Left lobe of liver (tissue), 1 donor: ENCODE results near the gene PRAMEF15. TPM values are rescaled to one million over a fixed set of nuclear protein-coding genes. Genes with fewer than 3 reads are reported as not detected.

Source experiments
- total RNA-seq: library from RNA; stranded (reverse); gene quantifications from one replicate; pipeline ENCODE4 v1.2.1, GENCODE V29; 2021
- donor health status: DM: no; HTN: yes; CAD: no.

PRAMEF15 gene
- total RNA-seq, 1 donor from 2014 or later: not detected

Other genes with a start within 250 kb of the PRAMEF15 start
- gene PRAMEF25, start 244.8 kb upstream of the PRAMEF15 start, total RNA-seq: not detected
- gene HNRNPCL2, start 198.7 kb upstream of the PRAMEF15 start, total RNA-seq: not detected
- not detected for gene PRAMEF26, start 159.6 kb upstream of the PRAMEF15 start, total RNA-seq
- gene HNRNPCL4, start 149.9 kb upstream of the PRAMEF15 start, total RNA-seq: not detected
- not detected for gene PRAMEF9, start 143.7 kb upstream of the PRAMEF15 start, total RNA-seq
- gene PRAMEF13, start 114.2 kb upstream of the PRAMEF15 start, total RNA-seq: not detected
- gene PRAMEF18, start 89.4 kb upstream of the PRAMEF15 start, total RNA-seq: not detected
- gene PRAMEF5, start 61.4 kb upstream of the PRAMEF15 start, total RNA-seq: not detected
- gene PRAMEF8, start 30.4 kb upstream of the PRAMEF15 start, total RNA-seq: not detected
- 0.25 TPM for gene PRAMEF33, start 12.0 kb upstream of the PRAMEF15 start, total RNA-seq
- not detected for gene PRAMEF14, start 31.6 kb downstream of the PRAMEF15 start, total RNA-seq
- gene PRAMEF19, start 56.4 kb downstream of the PRAMEF15 start, total RNA-seq: not detected
- not detected for gene PRAMEF17, start 74.1 kb downstream of the PRAMEF15 start, total RNA-seq
- gene PRAMEF20, start 94.9 kb downstream of the PRAMEF15 start, total RNA-seq: not detected
- not detected for gene LRRC38, start 198.4 kb downstream of the PRAMEF15 start, total RNA-seq